ENCODE measurements around the gene HHIP. TPM values are rescaled to one million over a fixed set of nuclear protein-coding genes. Genes with fewer than 3 reads are reported as not detected.

The HHIP gene
- total RNA-seq, 1 donor from 2014 or later, result not detected

DNA sequence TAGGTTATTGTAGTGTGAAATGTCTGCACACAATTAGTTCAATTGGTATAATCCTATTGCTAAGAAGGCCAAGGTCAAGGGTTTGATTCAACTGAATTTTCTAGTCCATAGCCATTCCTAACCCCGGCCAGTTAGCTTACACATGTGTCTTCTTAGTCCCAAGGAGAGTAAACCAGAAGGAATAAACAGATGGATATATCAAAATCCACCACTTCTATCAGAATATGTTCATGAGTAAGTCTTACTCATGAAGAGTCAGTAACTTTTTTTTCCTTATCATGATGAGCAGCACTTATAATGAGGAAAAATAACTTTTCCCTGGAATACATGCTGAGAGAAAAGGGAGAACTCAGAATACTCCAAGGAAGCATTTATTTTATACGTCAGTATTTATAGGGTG, 9.5 kb downstream of the HHIP start:
- Histone ChIP-seq H3K27me3 (peaks cover 13% of the 10 kb centered on the region), H3K4me2 (no peak overlapping the region), H3K9me3 (ENCODE audit: low read depth) (no peaks in the 10 kb centered on the region), H3K36me3 (no peaks in the 10 kb centered on the region), H3K4me1 (no peaks in the 10 kb centered on the region), H3K4me3 (no peak overlapping the region), H3K27ac (no peak overlapping the region), H3F3A (ENCODE audit: low read depth) (no peaks in the 10 kb centered on the region), H3K9ac (no peak overlapping the region), H2AFZ (replicated peaks) (no peak overlapping the region), H4K20me1 (ENCODE audit: low read depth) (no peaks in the 10 kb centered on the region), H3K79me2 (ENCODE audit: low read depth) (no peaks in the 10 kb centered on the region)
- Mint-ChIP-seq H3K4me3 (no peak overlapping the region), H3K4me1 (peaks cover 15% of the 10 kb centered on the region), H3K27ac (no peak overlapping the region), H3K27me3 (ENCODE audit: insufficient read depth, low read depth) (no peaks in the 10 kb centered on the region), H3K9me3 (no peaks in the 10 kb centered on the region), H3K36me3 (no peaks in the 10 kb centered on the region)
- DNase-seq (ENCODE audit: low spot score), result no peak
- TF ChIP-seq, protein P1, sequence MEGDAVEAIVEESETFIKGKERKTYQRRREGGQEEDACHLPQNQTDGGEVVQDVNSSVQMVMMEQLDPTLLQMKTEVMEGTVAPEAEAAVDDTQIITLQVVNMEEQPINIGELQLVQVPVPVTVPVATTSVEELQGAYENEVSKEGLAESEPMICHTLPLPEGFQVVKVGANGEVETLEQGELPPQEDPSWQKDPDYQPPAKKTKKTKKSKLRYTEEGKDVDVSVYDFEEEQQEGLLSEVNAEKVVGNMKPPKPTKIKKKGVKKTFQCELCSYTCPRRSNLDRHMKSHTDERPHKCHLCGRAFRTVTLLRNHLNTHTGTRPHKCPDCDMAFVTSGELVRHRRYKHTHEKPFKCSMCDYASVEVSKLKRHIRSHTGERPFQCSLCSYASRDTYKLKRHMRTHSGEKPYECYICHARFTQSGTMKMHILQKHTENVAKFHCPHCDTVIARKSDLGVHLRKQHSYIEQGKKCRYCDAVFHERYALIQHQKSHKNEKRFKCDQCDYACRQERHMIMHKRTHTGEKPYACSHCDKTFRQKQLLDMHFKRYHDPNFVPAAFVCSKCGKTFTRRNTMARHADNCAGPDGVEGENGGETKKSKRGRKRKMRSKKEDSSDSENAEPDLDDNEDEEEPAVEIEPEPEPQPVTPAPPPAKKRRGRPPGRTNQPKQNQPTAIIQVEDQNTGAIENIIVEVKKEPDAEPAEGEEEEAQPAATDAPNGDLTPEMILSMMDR (IDR thresholded peaks at IDR 0.05), result no peak
- no peak for TF ChIP-seq EZH2phosphoT487 (IDR thresholded peaks at IDR 0.05)
- TF ChIP-seq EZH2 (IDR thresholded peaks at IDR 0.05), result no peak

DNA sequence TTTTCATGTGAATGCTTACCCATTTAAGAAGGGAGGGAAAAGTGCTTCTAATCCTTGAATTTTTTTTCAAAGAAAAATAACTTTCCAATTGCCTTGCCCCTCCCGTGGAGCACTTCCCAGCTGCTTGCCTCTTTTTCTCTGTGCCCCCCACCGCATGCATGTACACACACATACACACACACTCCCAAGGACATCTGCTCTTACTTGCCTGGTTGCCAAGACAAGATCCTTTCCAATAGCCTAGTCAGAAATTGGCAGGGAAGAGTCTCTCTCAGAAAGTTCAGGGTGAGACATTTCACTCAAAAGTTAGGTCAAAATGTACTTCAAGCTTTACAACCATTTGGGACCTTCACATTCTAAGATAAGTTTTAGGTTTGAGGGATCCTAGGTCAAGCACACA, 10.9 kb downstream of the HHIP start:
- H3K9me3 Mint-ChIP-seq, result no peaks in the 10 kb centered on the region
- H3K4me3 Mint-ChIP-seq, result no peak overlapping the region
- TF ChIP-seq EZH2 (IDR thresholded peaks at IDR 0.05) (no peak), EZH2phosphoT487 (IDR thresholded peaks at IDR 0.05) (no peak)
- TF ChIP-seq, protein P1 (IDR thresholded peaks at IDR 0.05), result no peak
- H3K27ac Mint-ChIP-seq, result no peak overlapping the region
- Histone ChIP-seq H2AFZ (replicated peaks) (no peak overlapping the region), H3K9ac (no peak overlapping the region), H3K4me3 (no peak overlapping the region), H4K20me1 (ENCODE audit: low read depth) (no peaks in the 10 kb centered on the region), H3K27me3 (no peaks in the 10 kb centered on the region), H3K79me2 (ENCODE audit: low read depth) (no peaks in the 10 kb centered on the region), H3K36me3 (no peaks in the 10 kb centered on the region), H3F3A (ENCODE audit: low read depth) (no peaks in the 10 kb centered on the region), H3K4me2 (no peak overlapping the region), H3K27ac (no peak overlapping the region), H3K4me1 (no peaks in the 10 kb centered on the region), H3K9me3 (ENCODE audit: low read depth) (no peaks in the 10 kb centered on the region)
- H3K36me3 Mint-ChIP-seq, result no peaks in the 10 kb centered on the region
- DNase-seq (ENCODE audit: low spot score), result no peak
- peaks cover 11% of the 10 kb centered on the region for H3K4me1 Mint-ChIP-seq
- no peaks in the 10 kb centered on the region for H3K27me3 Mint-ChIP-seq (ENCODE audit: insufficient read depth, low read depth)

DNA sequence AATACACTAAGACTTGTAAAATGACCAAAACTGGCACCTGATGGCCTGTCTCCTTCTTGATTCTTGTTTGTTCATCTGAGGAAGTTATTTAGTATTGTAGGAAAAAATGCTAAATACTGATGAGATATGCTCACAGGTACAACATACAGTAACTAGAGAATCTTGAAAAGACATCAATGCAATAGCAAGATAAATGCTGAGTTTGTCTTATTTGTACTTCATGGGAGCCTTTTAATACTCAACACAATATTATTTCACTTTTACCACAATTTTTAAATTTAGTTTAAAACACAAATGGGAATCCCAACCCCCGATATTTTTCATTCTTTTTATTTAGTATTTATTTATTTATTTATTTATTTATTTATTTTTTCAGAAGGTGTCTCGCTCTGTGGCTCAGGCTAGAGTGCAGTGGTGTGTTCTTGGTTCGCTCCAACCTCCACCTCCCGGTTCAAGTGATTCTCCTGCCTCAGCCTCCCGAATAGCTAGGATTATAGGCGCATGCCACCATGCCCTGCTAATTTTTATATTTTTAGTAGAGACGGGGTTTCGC, 12.1 kb downstream of the HHIP start:
- Mint-ChIP-seq H3K9me3 (no peaks in the 10 kb centered on the region), H3K36me3 (no peaks in the 10 kb centered on the region), H3K27ac (no peak overlapping the region), H3K4me1 (peaks cover 11% of the 10 kb centered on the region), H3K4me3 (no peak overlapping the region), H3K27me3 (ENCODE audit: insufficient read depth, low read depth) (no peaks in the 10 kb centered on the region)
- no peaks in the 10 kb centered on the region for H3K27me3 ChIP-seq
- H3F3A ChIP-seq (ENCODE audit: low read depth), result no peaks in the 10 kb centered on the region
- H3K9me3 ChIP-seq (ENCODE audit: low read depth), result no peaks in the 10 kb centered on the region
- H2AFZ ChIP-seq (replicated peaks), result no peak overlapping the region
- no peak overlapping the region for H3K27ac ChIP-seq
- DNase-seq (ENCODE audit: low spot score), result no peak
- H3K4me3 ChIP-seq, result no peak overlapping the region
- H3K36me3 ChIP-seq, result no peaks in the 10 kb centered on the region
- no peak overlapping the region for H3K4me2 ChIP-seq
- H3K79me2 ChIP-seq (ENCODE audit: low read depth), result no peaks in the 10 kb centered on the region
- no peak overlapping the region for H3K9ac ChIP-seq
- H3K4me1 ChIP-seq, result no peaks in the 10 kb centered on the region
- TF ChIP-seq, protein P1 (IDR thresholded peaks at IDR 0.05), result no peak
- TF ChIP-seq EZH2 (IDR thresholded peaks at IDR 0.05), result no peak
- no peak for TF ChIP-seq EZH2phosphoT487 (IDR thresholded peaks at IDR 0.05)
- no peaks in the 10 kb centered on the region for H4K20me1 ChIP-seq (ENCODE audit: low read depth)

All from neural progenitor cell (in vitro differentiated cells).